Large intestine (tissue), 3 donors: Measurements from ENCODE around the gene TRPC4AP. TPM values are rescaled to one million over a fixed set of nuclear protein-coding genes. Genes with fewer than 3 reads are reported as not detected.
A peak's percentile ranks its signal among the peaks of the same experiment; 100 is the strongest.
"Not testable (repeated sequence)": the region's sequence is repeated elsewhere in the genome, so short reads cannot be mapped to it uniquely, and the experiment has no call there.

ENCODE experiments used
- DNase-seq, 2 donors: peaks; one replicate each; pipeline versions ENCODE4 v3.0.0 to v3.0.0-alpha.2; 2013
- H3K27ac ChIP-seq: one replicate; pipeline ENCODE4 v1.5.1; 2013; ENCODE audit warnings: low read length
- H3K27me3 ChIP-seq: 2 replicates; pipeline ENCODE4 v1.6.1; 2013; ENCODE audit warnings: low read length; ENCODE audit not compliant: control insufficient read depth, insufficient read depth
- H3K36me3 ChIP-seq: 2 replicates; pipeline ENCODE4 v1.6.1; 2013; ENCODE audit warnings: low read length; ENCODE audit not compliant: control insufficient read depth, insufficient read depth
- H3K4me1 ChIP-seq: one replicate; pipeline ENCODE4 v1.6.1; 2013; ENCODE audit warnings: low read length; ENCODE audit not compliant: control insufficient read depth, insufficient read depth
- H3K4me3 ChIP-seq: one replicate; pipeline ENCODE4 v1.5.1; 2013; ENCODE audit warnings: low read length
- H3K9me3 ChIP-seq: one replicate; pipeline ENCODE4 v1.6.1; 2013; ENCODE audit warnings: mild to moderate bottlenecking, low read depth, low read length, moderate library complexity; ENCODE audit not compliant: control insufficient read depth
- WGBS: methylation state at CpG from one replicate; pipeline ENCODE4 v1.1.5; 2013; ENCODE audit warnings: low lambda C conversion rate; ENCODE audit not compliant: insufficient coverage; 5-methylcytosine and 5-hydroxymethylcytosine counted together
- polyA plus RNA-seq: library from polyadenylated mRNA; unstranded; fragments of 120-200 nt; gene quantifications from one replicate; pipeline ENCODE4 v1.2.1, GENCODE V29; 2013

The TRPC4AP gene
- polyA plus RNA-seq, 1 donor, result 51.6 TPM

- H3K27ac ChIP-seq, result no peak overlapping the region
- H3K4me1 ChIP-seq, result no peaks in the 10 kb centered on the region
- no peak overlapping the region for H3K4me3 ChIP-seq
- H3K9me3 ChIP-seq, result no peaks in the 10 kb centered on the region
- no peaks in the 10 kb centered on the region for H3K27me3 ChIP-seq
- no peak for DNase-seq
- H3K36me3 ChIP-seq, result peaks cover 17% of the 10 kb centered on the region
- WGBS, result 100% methylated on average over 1 of the region's 5 CpGs
Observed at GRCh38 chr20:35060168-35060567, 32.4 kb downstream of the TRPC4AP start.

- Histone ChIP-seq H3K36me3 (peaks cover 19% of the 10 kb centered on the region), H3K9me3 (no peaks in the 10 kb centered on the region), H3K27me3 (no peaks in the 10 kb centered on the region), H3K4me3 (no peak overlapping the region), H3K4me1 (no peaks in the 10 kb centered on the region), H3K27ac (no peak overlapping the region)
- 95% methylated on average over 14 of the region's 14 CpGs for WGBS
- no peak for DNase-seq
Observed at GRCh38 chr20:35059612-35060011, 33.0 kb downstream of the TRPC4AP start.

GRCh38 chr20:35059110-35059509 is 33.5 kb downstream of the TRPC4AP start:
- H3K36me3 ChIP-seq, result peaks cover 23% of the 10 kb centered on the region
- H3K27ac ChIP-seq, result no peak overlapping the region
- no peaks in the 10 kb centered on the region for H3K9me3 ChIP-seq
- DNase-seq, result no peak
- H3K4me3 ChIP-seq, result no peak overlapping the region
- H3K4me1 ChIP-seq, result no peaks in the 10 kb centered on the region
- no peaks in the 10 kb centered on the region for H3K27me3 ChIP-seq
- WGBS, result no CpG with 5 or more reads among the region's 2 CpGs

GRCh38 chr20:35055445-35056276 is 36.9 kb downstream of the TRPC4AP start:
- WGBS, result 40% methylated on average over 1 of the region's 9 CpGs
- Histone ChIP-seq H3K4me1 (no peaks in the 10 kb centered on the region), H3K27ac (no peak overlapping the region), H3K4me3 (no peak overlapping the region), H3K27me3 (no peaks in the 10 kb centered on the region), H3K9me3 (no peaks in the 10 kb centered on the region), H3K36me3 (peaks cover 21% of the 10 kb centered on the region)
- no peak for DNase-seq

GRCh38 chr20:35054814-35055213 is 37.8 kb downstream of the TRPC4AP start:
- Histone ChIP-seq H3K27me3 (no peaks in the 10 kb centered on the region), H3K27ac (no peak overlapping the region), H3K9me3 (no peaks in the 10 kb centered on the region), H3K4me1 (no peaks in the 10 kb centered on the region), H3K36me3 (peaks cover 25% of the 10 kb centered on the region), H3K4me3 (no peak overlapping the region)
- no CpG with 5 or more reads among the region's 2 CpGs for WGBS
- DNase-seq, result no peak

GRCh38 chr20:35052616-35053015 is 40.0 kb downstream of the TRPC4AP start:
- DNase-seq, H3K4me3 ChIP-seq, H3K9me3 ChIP-seq, H3K4me1 ChIP-seq, H3K27me3 ChIP-seq, H3K27ac ChIP-seq: not testable (repeated sequence)
- H3K36me3 ChIP-seq, result peaks cover 42% of the 10 kb centered on the region
- no CpG with 5 or more reads among the region's 5 CpGs for WGBS

GRCh38 chr20:35049776-35050352 is 42.7 kb downstream of the TRPC4AP start:
- DNase-seq, result no peak
- Histone ChIP-seq H3K27ac (no peak overlapping the region), H3K36me3 (peaks cover 44% of the 10 kb centered on the region), H3K4me3 (no peak overlapping the region), H3K27me3 (no peaks in the 10 kb centered on the region), H3K4me1 (no peaks in the 10 kb centered on the region), H3K9me3 (no peaks in the 10 kb centered on the region)
- WGBS, result 60% methylated on average over 1 of the region's 5 CpGs

- no peak overlapping the region for H3K27ac ChIP-seq
- no peaks in the 10 kb centered on the region for H3K27me3 ChIP-seq
- no peaks in the 10 kb centered on the region for H3K9me3 ChIP-seq
- peaks cover 39% of the 10 kb centered on the region for H3K36me3 ChIP-seq
- H3K4me1 ChIP-seq, result no peaks in the 10 kb centered on the region
- no peak overlapping the region for H3K4me3 ChIP-seq
- DNase-seq, result no peak
- WGBS, result no CpG with 5 or more reads among the region's 1 CpG
Observed at GRCh38 chr20:35048739-35049138, 43.9 kb downstream of the TRPC4AP start.

GRCh38 chr20:35042268-35042667 is 50.3 kb downstream of the TRPC4AP start:
- Histone ChIP-seq H3K36me3 (peaks cover 18% of the 10 kb centered on the region), H3K27me3 (no peaks in the 10 kb centered on the region), H3K4me3 (no peak overlapping the region), H3K9me3 (no peaks in the 10 kb centered on the region), H3K27ac (no peak overlapping the region), H3K4me1 (peaks cover 27% of the 10 kb centered on the region)
- peak in 1 of 2 donors; percentile 22 for DNase-seq

- Histone ChIP-seq H3K27me3 (no peaks in the 10 kb centered on the region), H3K27ac (peak overlapping the region; percentile 86), H3K36me3 (peaks cover 15% of the 10 kb centered on the region), H3K4me1 (peaks cover 27% of the 10 kb centered on the region), H3K4me3 (no peak overlapping the region), H3K9me3 (no peaks in the 10 kb centered on the region)
- DNase-seq, result peak in 1 of 2 donors; percentile 41
- WGBS, result no CpG with 5 or more reads among the region's 6 CpGs
Observed at GRCh38 chr20:35040646-35041045, 52.0 kb downstream of the TRPC4AP start.
